PC-9 (cell line): Measurements from ENCODE around the gene RNF145. TPM values are rescaled to one million over a fixed set of nuclear protein-coding genes. Genes with fewer than 3 reads are reported as not detected.
"Not testable (repeated sequence)": the region's sequence is repeated elsewhere in the genome, so short reads cannot be mapped to it uniquely, and the experiment has no call there.

Source experiments
- BruUV-seq: library from RNA; stranded (reverse); fragments of 400-500 nt; replicated peaks from 2 replicates; lab custom pipeline; 2021; lab: Mats Ljungman, UMichigan
- CTCF ChIA-PET: fragments of 300-600 bp; sonication (Branson Sonifier 250); formaldehyde crosslinking; loops from one replicate; lab custom pipeline; 2022; ENCODE audit warnings: antibody characterized with exemption; lab: Charles Lee
- POLR2A ChIA-PET: fragments of 300-600 bp; sonication (Branson Sonifier 250); formaldehyde crosslinking; loops from one replicate; lab custom pipeline; 2022; ENCODE audit warnings: antibody characterized with exemption; ENCODE audit not compliant: unreplicated experiment; lab: Charles Lee
- DNase-seq, 2 experiments: peaks; one replicate each; pipeline versions ENCODE4 v3.0.0 to v3.0.0-alpha.2; 2015 to 2022; ENCODE audit warnings: mixed read lengths in 1 of 2
- H2AFZ ChIP-seq: fragments of 200-600 bp; sonication (generic); 2 replicates; pipeline ENCODE4 v1.8.1; 2017; ENCODE audit warnings: antibody characterized with exemption
- H3F3A ChIP-seq: fragments of 200-600 bp; sonication (generic); 2 replicates; pipeline ENCODE4 v1.8.1; 2017; ENCODE audit warnings: antibody characterized with exemption, mild to moderate bottlenecking, low read depth; ENCODE audit not compliant: insufficient read depth
- H3K27ac ChIP-seq: fragments of 200-600 bp; sonication (generic); 2 replicates; pipeline ENCODE4 v1.6.1; 2016; ENCODE audit warnings: mixed run types
- H3K27me3 ChIP-seq: fragments of 200-600 bp; sonication (generic); 2 replicates; pipeline ENCODE4 v1.6.1; 2016; ENCODE audit warnings: low read depth, mixed run types; ENCODE audit not compliant: insufficient read depth
- H3K36me3 ChIP-seq: fragments of 200-600 bp; sonication (generic); 2 replicates; pipeline ENCODE4 v1.6.1; 2016; ENCODE audit warnings: low read depth, mixed run types
- H3K4me1 ChIP-seq: fragments of 200-600 bp; sonication (generic); replicated peaks from 2 replicates; pipeline ENCODE4 v1.6.1; 2016; ENCODE audit warnings: mixed run types; ENCODE audit not compliant: insufficient read depth
- H3K4me2 ChIP-seq: fragments of 200-600 bp; sonication (generic); 2 replicates; pipeline ENCODE4 v1.6.1; 2017; ENCODE audit warnings: mixed run types
- H3K4me3 ChIP-seq: fragments of 200-600 bp; sonication (generic); 2 replicates; pipeline ENCODE4 v1.6.1; 2016; ENCODE audit warnings: mixed run types
- H3K79me2 ChIP-seq: fragments of 200-600 bp; sonication (generic); 2 replicates; pipeline ENCODE4 v1.6.1; 2017; ENCODE audit warnings: low read depth, mixed run types
- H3K9me2 ChIP-seq: fragments of 200-600 bp; sonication (generic); 2 replicates; pipeline ENCODE4 v1.8.1; 2017; ENCODE audit warnings: mild to moderate bottlenecking; ENCODE audit not compliant: insufficient read depth
- H3K9me3 ChIP-seq: fragments of 200-600 bp; sonication (generic); 2 replicates; pipeline ENCODE4 v1.8.1; 2016; ENCODE audit warnings: low read depth; ENCODE audit not compliant: insufficient read depth
- H4K20me1 ChIP-seq: fragments of 200-600 bp; sonication (generic); 2 replicates; pipeline ENCODE4 v1.8.1; 2017; ENCODE audit not compliant: insufficient read depth
- EZH2 ChIP-seq: fragments of 200-600 bp; sonication (generic); IDR thresholded peaks from 2 replicates; pipeline ENCODE4 v1.8.0; 2017; ENCODE audit warnings: antibody characterized with exemption, low read depth
- intact Hi-C: fragments of 100-400 bp; cut with micrococcal nuclease; formaldehyde crosslinking; loops from one replicate; pipeline ENCODE4 v1.10.0; 2022; ENCODE audit not compliant: unreplicated experiment
- total RNA-seq: library from RNA; stranded (reverse); gene quantifications from 2 replicates; pipeline ENCODE4 v1.2.3, GENCODE V29; 2021
- TF ChIP-seq, protein P1 (sequence below): fragments of 200-600 bp; sonication (generic); conservative IDR thresholded peaks from 2 replicates; pipeline ENCODE4 v1.6.1; 2017; ENCODE audit warnings: mixed run types, antibody characterized with exemption, mild to moderate bottlenecking, moderate library complexity

RNF145 gene
- total RNA-seq, 1 experiment from 2014 or later: 54.5 TPM

DNA sequence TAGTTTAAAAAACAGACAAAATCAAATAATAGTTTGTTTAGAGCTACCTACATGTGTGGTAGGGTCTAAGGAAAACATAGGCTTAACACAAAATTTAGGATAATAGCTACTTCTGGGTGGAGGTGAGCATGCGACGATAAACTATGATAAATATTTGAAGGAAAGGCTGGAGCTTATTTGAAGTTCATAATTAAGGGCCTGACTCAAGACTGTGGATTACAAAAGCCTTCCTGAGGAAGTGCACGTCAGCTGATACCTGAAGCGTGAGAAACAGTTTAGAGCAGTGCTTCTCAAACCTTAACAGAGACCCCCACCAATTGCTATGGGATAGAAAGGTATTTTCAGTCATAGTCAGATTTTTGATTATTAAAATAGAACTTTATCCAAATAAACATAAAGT lies 33.3 kb upstream of the RNF145 start:
- no peak overlapping the region for H3K4me3 ChIP-seq
- H4K20me1 ChIP-seq: no peaks in the 10 kb centered on the region
- ChIA-PET POLR2A (no interaction called here), CTCF (no interaction called here)
- no peak overlapping the region for H3K27ac ChIP-seq
- no peaks in the 10 kb centered on the region for H3K36me3 ChIP-seq
- H3K4me2 ChIP-seq: no peak overlapping the region
- BruUV-seq: no TSS peak
- H3K9me3 ChIP-seq: no peaks in the 10 kb centered on the region
- TF ChIP-seq, protein P1, sequence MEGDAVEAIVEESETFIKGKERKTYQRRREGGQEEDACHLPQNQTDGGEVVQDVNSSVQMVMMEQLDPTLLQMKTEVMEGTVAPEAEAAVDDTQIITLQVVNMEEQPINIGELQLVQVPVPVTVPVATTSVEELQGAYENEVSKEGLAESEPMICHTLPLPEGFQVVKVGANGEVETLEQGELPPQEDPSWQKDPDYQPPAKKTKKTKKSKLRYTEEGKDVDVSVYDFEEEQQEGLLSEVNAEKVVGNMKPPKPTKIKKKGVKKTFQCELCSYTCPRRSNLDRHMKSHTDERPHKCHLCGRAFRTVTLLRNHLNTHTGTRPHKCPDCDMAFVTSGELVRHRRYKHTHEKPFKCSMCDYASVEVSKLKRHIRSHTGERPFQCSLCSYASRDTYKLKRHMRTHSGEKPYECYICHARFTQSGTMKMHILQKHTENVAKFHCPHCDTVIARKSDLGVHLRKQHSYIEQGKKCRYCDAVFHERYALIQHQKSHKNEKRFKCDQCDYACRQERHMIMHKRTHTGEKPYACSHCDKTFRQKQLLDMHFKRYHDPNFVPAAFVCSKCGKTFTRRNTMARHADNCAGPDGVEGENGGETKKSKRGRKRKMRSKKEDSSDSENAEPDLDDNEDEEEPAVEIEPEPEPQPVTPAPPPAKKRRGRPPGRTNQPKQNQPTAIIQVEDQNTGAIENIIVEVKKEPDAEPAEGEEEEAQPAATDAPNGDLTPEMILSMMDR: no peak
- no peak for TF ChIP-seq EZH2
- no peak for DNase-seq
- H3K4me1 ChIP-seq: peaks cover 12% of the 10 kb centered on the region
- H3K27me3 ChIP-seq: no peaks in the 10 kb centered on the region
- H3K79me2 ChIP-seq: no peaks in the 10 kb centered on the region
- no peaks in the 10 kb centered on the region for H3K9me2 ChIP-seq
- H2AFZ ChIP-seq: no peak overlapping the region
- intact Hi-C loops: no loop called here
- H3F3A ChIP-seq: peaks cover 5% of the 10 kb centered on the region; the same call in 1 of the 2 replicates

DNA sequence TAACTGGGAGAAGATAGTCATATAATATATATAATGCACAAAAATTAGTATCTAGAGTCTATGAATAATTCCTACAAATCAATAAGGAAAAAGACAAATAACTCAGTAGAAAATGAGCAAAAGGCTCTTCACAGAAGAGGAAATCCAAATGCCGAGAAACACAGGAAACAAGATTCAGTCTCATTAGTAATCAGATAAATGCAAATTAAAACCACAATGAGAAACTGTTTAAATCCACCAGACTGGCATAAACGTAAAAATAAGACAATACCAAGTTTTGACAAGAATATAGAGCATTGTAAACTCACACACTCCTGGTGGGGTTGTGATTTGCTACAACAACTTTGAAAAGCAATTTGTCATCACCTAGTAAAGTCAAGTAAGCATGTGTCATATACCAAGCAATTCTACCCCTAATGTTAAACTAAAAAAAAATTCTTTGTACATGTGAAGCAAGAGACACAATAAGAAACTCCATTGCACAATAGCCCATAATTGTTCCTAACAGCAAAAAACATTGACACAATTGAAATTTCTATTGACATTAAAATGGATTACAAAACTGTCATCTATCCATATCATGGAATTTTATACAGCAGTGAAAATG lies 32.7 kb upstream of the RNF145 start:
- peaks cover 5% of the 10 kb centered on the region; the same call in 1 of the 2 replicates for H3F3A ChIP-seq
- no peaks in the 10 kb centered on the region for H3K9me3 ChIP-seq
- intact Hi-C loops: loop anchor here (2.0 kb wide), 1 partner anchor 31 kb away; no protein-coding TSS in a partner anchor
- no peak for DNase-seq
- ChIA-PET POLR2A (no interaction called here), CTCF (no interaction called here)
- no peaks in the 10 kb centered on the region for H3K27me3 ChIP-seq
- no peak overlapping the region for H2AFZ ChIP-seq
- H3K27ac ChIP-seq: no peak overlapping the region
- H3K79me2 ChIP-seq: no peaks in the 10 kb centered on the region
- TF ChIP-seq, protein P1: no peak
- no peak for TF ChIP-seq EZH2
- H3K36me3 ChIP-seq: no peaks in the 10 kb centered on the region
- H3K4me3 ChIP-seq: no peak overlapping the region
- H3K9me2 ChIP-seq: no peaks in the 10 kb centered on the region
- no peak overlapping the region for H3K4me2 ChIP-seq
- BruUV-seq: no TSS peak
- H4K20me1 ChIP-seq: no peaks in the 10 kb centered on the region
- peaks cover 12% of the 10 kb centered on the region for H3K4me1 ChIP-seq

DNA sequence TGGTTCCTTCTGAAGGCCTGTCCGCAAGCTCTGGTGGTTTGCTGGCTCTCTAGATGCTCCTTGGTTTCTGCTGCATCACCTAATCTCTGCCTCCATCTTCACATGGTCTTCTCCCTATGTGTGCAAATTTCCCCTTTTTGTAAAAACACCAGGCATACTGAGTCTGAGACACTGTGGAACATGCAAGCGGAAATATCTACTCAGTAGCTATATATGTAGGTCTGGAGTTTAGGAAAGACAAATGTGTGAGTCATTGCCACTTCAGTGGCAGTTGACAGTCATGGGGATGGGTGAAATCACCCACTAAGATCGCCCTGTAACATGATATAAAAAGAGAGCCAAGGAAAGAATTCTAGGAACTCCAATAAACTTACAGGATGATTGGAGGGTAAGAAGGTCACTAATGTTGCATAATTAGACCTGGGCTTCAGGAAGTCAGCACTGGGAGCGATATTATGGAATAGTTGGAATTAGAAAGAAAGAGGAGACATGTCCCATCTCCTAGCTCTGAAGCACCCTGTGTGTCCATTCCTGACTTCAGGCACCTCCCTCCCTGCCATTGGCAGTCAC lies 31.0 kb upstream of the RNF145 start:
- H3K4me3 ChIP-seq: no peak overlapping the region
- H3K9me3 ChIP-seq: no peaks in the 10 kb centered on the region
- H3K27me3 ChIP-seq: no peaks in the 10 kb centered on the region
- no peaks in the 10 kb centered on the region for H4K20me1 ChIP-seq
- TF ChIP-seq EZH2: no peak
- TF ChIP-seq, protein P1: no peak
- H3K9me2 ChIP-seq: no peaks in the 10 kb centered on the region
- intact Hi-C loops: loop anchor here (2.0 kb wide), 1 partner anchor 30 kb away; no protein-coding TSS in a partner anchor
- DNase-seq: peak; percentile 49 to 92
- peak overlapping the region; percentile 47 for H3K4me2 ChIP-seq
- CTCF ChIA-PET: interaction anchor here (0.6 kb wide), 2 partner anchors 23 to 1160 kb away, joined by 6 read pairs; no protein-coding TSS in a partner anchor
- no TSS peak for BruUV-seq
- peaks cover 12% of the 10 kb centered on the region for H3K4me1 ChIP-seq
- no peak overlapping the region for H2AFZ ChIP-seq
- 0 out of 2 replicates have a peak overlapping the region, but pooled peaks have one; percentile 37 for H3K27ac ChIP-seq
- POLR2A ChIA-PET: interaction anchor here (0.6 kb wide), 2 partner anchors 33 to 99 kb away, joined by 4 to 6 read pairs; no protein-coding TSS in a partner anchor
- no peaks in the 10 kb centered on the region for H3K36me3 ChIP-seq
- H3F3A ChIP-seq: peaks cover 5% of the 10 kb centered on the region; the same call in 1 of the 2 replicates
- no peaks in the 10 kb centered on the region for H3K79me2 ChIP-seq

DNA sequence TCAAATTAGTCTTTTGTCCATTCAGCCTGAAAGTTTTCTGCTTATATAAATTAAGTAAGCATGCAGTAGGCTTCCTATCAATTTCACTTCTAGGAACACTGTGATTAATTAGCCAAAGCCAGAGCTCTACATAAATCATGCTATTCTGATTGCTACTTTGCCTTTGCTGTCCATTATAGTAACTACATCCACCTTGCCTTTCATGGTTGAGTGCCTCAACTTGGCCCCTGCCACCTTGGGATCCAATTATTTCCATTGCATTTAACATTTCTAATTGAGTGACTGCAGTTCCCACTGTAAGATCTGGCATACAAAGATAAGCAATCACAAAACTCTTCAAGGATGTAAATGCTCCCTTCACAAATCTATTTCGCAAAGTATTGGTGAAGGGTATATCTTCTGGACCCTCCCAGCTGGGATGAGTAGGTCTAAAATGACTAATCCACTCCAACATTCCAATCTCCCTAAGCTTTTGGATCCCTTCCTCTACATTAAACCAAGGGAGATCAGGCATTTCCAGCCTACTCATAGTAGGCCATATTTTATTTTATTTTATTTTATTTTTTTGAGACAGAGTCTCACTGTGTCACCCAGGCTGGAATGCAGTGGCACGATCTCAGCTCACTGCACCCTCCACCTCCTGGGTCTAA lies 26.6 kb upstream of the RNF145 start:
- H4K20me1 ChIP-seq, BruUV-seq, H3K4me2 ChIP-seq, intact Hi-C loops, H3K79me2 ChIP-seq, H3K27me3 ChIP-seq, DNase-seq, H3K9me3 ChIP-seq, H3K36me3 ChIP-seq, H3K9me2 ChIP-seq, H3K4me3 ChIP-seq, CTCF ChIA-PET, H2AFZ ChIP-seq, H3K27ac ChIP-seq, H3F3A ChIP-seq, POLR2A ChIA-PET: not testable (repeated sequence)
- H3K4me1 ChIP-seq: peaks cover 16% of the 10 kb centered on the region
